ENCODE results near the gene NFYA. TPM values are rescaled to one million over a fixed set of nuclear protein-coding genes. Genes with fewer than 3 reads are reported as not detected.

The NFYA gene
- total RNA-seq, 1 experiment from 2014 or later = 43.0 TPM

DNA sequence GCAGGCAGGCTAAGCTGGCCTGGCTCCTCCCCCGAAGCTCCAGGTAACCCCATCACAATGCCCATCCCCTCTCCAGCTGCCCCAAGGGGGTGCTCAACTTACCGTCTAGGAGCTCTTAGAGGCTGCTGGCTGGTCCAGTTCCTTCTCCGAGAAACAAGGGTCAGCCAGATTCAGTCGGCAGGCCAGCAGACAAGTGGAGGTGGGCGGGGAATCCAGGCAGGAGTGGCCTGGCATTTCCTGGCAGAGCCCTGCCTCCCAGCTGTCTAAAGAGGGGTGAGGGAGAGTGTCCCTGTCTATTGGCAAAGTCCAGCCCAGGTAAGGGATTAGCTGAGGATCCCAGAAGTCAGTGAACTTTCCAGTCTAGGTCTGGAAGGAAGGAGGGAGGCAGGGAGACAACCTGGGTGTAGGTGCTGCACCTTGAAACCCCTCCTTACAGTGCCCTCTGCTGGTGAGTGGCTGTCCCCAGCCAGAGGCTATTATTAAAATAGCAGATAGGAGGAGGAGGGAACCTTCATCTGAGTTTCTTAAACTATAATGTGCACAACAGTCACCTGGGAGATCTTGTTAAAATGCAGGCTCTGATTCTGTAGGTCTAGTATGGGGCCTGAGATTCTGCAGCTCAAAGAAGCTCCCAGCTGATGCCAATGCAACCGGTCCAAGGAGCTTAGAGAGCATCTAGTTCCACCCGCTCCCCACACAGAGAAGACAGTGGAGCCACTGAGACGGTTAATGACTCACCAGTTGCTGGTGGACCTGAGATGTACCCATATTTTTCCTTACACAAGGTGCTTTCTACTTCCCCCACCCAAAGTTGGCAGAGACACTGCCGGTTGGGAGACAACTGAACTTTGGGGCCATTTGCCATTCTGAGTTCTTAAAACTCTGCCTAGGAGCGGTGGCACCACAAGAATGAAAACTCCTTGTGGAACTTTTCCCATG lies 33.4 kb upstream of the NFYA start, which contains the start of gene UNC5CL:
Gene UNC5CL, minus strand, starts transcription at position 162 of the 939 bp plus-strand sequence. CDS start 4,147 bp downstream, outside the sequence.
- DNase-seq = peak; percentile 76
- H2BK15ac ChIP-seq (ENCODE audit: low read depth, low read length) = no peak within 1 kb of the TSS
- no peak within 1 kb of the TSS for H2BK5ac ChIP-seq (ENCODE audit: insufficient read length, low read length)
- no peak within 1 kb of the TSS for H2AFZ ChIP-seq (ENCODE audit: low read length)
- no peak within 1 kb of the TSS for H3K23ac ChIP-seq (ENCODE audit: insufficient read length, low read depth, low read length)
- H3K4ac ChIP-seq (ENCODE audit: low read depth, low read length) = no peak within 1 kb of the TSS
- H4K91ac ChIP-seq (ENCODE audit: insufficient read length, low read depth, low read length) = no peak within 1 kb of the TSS
- no peak within 1 kb of the TSS for H3K9ac ChIP-seq (ENCODE audit: extremely low read depth, insufficient read length, low read length)
- Mint-ChIP-seq H3K9me3 (no peaks in the 10 kb centered on the region; a peak in 1 of 5 replicates), H3K27ac (peak within 1 kb of the TSS in 2 of 3 experiments; percentile 4 to 27; a peak in 3 of 7 replicates), H3K4me3 (peak within 1 kb of the TSS in 1 of 2 experiments; percentile 7; a peak in 1 of 5 replicates), H3K27me3 (ENCODE audit: low read depth) (no peaks in the 10 kb centered on the region; the same call in 1 of the 2 replicates), H3K4me1 (peaks cover 12 to 13% of the 10 kb centered on the region in 2 experiments), H3K36me3 (ENCODE audit: insufficient read depth in 1 of 3, low read depth in 3 of 3) (no peaks in the 10 kb centered on the region)
- H4K5ac ChIP-seq (ENCODE audit: insufficient read length, low read depth, low read length) = no peak within 1 kb of the TSS
- H3K4me2 ChIP-seq (ENCODE audit: insufficient read depth, insufficient read length, low read length) = no peak within 1 kb of the TSS
- H3K79me1 ChIP-seq (ENCODE audit: insufficient read depth, low read depth, low read length, poor library complexity, severe bottlenecking) = no peaks in the 10 kb centered on the region
- H2BK120ac ChIP-seq (ENCODE audit: low read depth, low read length, poor library complexity, severe bottlenecking) = no peak within 1 kb of the TSS
- no peaks in the 10 kb centered on the region for H3K9me3 ChIP-seq (ENCODE audit: control insufficient read depth, low read depth, low read length)
- H3K23me2 ChIP-seq (ENCODE audit: insufficient read length, low read depth, low read length, poor library complexity, severe bottlenecking) = no peaks in the 10 kb centered on the region
- H4K8ac ChIP-seq (replicated peaks; ENCODE audit: insufficient read length, low read depth, low read length) = no peak within 1 kb of the TSS
- H2AK5ac ChIP-seq (ENCODE audit: insufficient read length, low read length) = no peak within 1 kb of the TSS
- no peaks in the 10 kb centered on the region for H3K27me3 ChIP-seq (ENCODE audit: insufficient read depth, low read length)
- H2BK20ac ChIP-seq (ENCODE audit: low read depth, low read length, poor library complexity, severe bottlenecking) = no peak within 1 kb of the TSS
- no peak within 1 kb of the TSS for H3K56ac ChIP-seq (ENCODE audit: insufficient read length, low read depth, low read length)
- no peak within 1 kb of the TSS for H3K18ac ChIP-seq (ENCODE audit: insufficient read length, low read depth, low read length)
- no peaks in the 10 kb centered on the region for H3K4me1 ChIP-seq (ENCODE audit: insufficient read depth, low read length)
- no peak within 1 kb of the TSS for H3K14ac ChIP-seq (ENCODE audit: insufficient read depth, low read length)
- H3T11ph ChIP-seq (ENCODE audit: low read length) = no peak within 1 kb of the TSS
- no peaks in the 10 kb centered on the region for H4K20me1 ChIP-seq (ENCODE audit: control insufficient read depth, insufficient read depth, insufficient read length)
- H3K79me2 ChIP-seq (ENCODE audit: insufficient read depth, low read length) = no peaks in the 10 kb centered on the region
- WGBS (ENCODE audit: extremely low coverage, insufficient read length, low lambda C conversion rate) = no CpG with 5 or more reads among the region's 10 CpGs
- H3K27ac ChIP-seq (ENCODE audit: insufficient read length, low read depth, low read length) = no peak within 1 kb of the TSS
- H2BK12ac ChIP-seq (ENCODE audit: insufficient read length, low read depth, low read length) = no peak within 1 kb of the TSS
- TF ChIP-seq CTCF (conservative IDR thresholded peaks at IDR 0.05) = peak; percentile 90

All from H9 (cell line).